DOHH2 (cell line): ENCODE results near the gene CADPS.

Experiments used
- H3F3A ChIP-seq: fragments of 200-600 bp; sonication (generic), shearing (Covaris generic); 2 replicates; pipeline ENCODE4 v1.6.0; 2016; ENCODE audit warnings: antibody characterized with exemption, mild to moderate bottlenecking; ENCODE audit not compliant: control insufficient read depth, insufficient read depth
- H3K27ac ChIP-seq: fragments of 200-600 bp; sonication (generic); 2 replicates; pipeline ENCODE4 v1.5.1; 2014; ENCODE audit warnings: low read depth, mild to moderate bottlenecking, low read length, moderate library complexity
- H3K27me3 ChIP-seq: fragments of 200-600 bp; sonication (generic); 2 replicates; pipeline ENCODE4 v1.6.1; 2014; ENCODE audit warnings: mild to moderate bottlenecking, low read length, mixed read lengths; ENCODE audit not compliant: control insufficient read depth
- H3K36me3 ChIP-seq: fragments of 200-600 bp; sonication (generic); 2 replicates; pipeline ENCODE4 v1.6.1; 2014; ENCODE audit warnings: mild to moderate bottlenecking, low read length, moderate library complexity, mixed read lengths; ENCODE audit not compliant: control insufficient read depth
- H3K4me1 ChIP-seq: fragments of 200-600 bp; sonication (generic); 2 replicates; pipeline ENCODE4 v1.6.1; 2014; ENCODE audit warnings: mild to moderate bottlenecking, low read length, mixed read lengths; ENCODE audit not compliant: control insufficient read depth
- H3K4me2 ChIP-seq: fragments of 200-600 bp; sonication (generic); 2 replicates; pipeline ENCODE4 v1.6.0; 2014; ENCODE audit warnings: mild to moderate bottlenecking, low read length, moderate library complexity
- H3K4me3 ChIP-seq: fragments of 200-600 bp; sonication (generic); 2 replicates; pipeline ENCODE4 v1.5.1; 2014; ENCODE audit warnings: mild to moderate bottlenecking, low read length, mixed read lengths
- H3K79me2 ChIP-seq: fragments of 200-600 bp; sonication (generic); 2 replicates; pipeline ENCODE4 v1.6.1; 2014; ENCODE audit warnings: mild to moderate bottlenecking, low read length, mixed read lengths; ENCODE audit not compliant: control insufficient read depth
- H3K9me2 ChIP-seq: fragments of 200-600 bp; sonication (generic); replicated peaks from 2 replicates; pipeline ENCODE4 v1.6.1; 2014; ENCODE audit warnings: mild to moderate bottlenecking, low read length, mixed read lengths; ENCODE audit not compliant: control insufficient read depth
- H3K9me3 ChIP-seq: fragments of 200-600 bp; sonication (generic); 2 replicates; pipeline ENCODE4 v1.6.1; 2014; ENCODE audit warnings: antibody characterized with exemption, low read length, mixed read lengths; ENCODE audit not compliant: control insufficient read depth, insufficient read depth
- H4K20me1 ChIP-seq: fragments of 200-600 bp; sonication (generic); 2 replicates; pipeline ENCODE4 v1.6.0; 2014; ENCODE audit warnings: low read depth, mild to moderate bottlenecking, antibody characterized with exemption, low read length, moderate library complexity; ENCODE audit not compliant: control insufficient read depth, insufficient read depth
- CTCF ChIP-seq: fragments of 200-600 bp; sonication (generic); IDR thresholded peaks from one replicate; pipeline ENCODE4 v1.5.1; 2014; ENCODE audit warnings: antibody characterized with exemption, mild to moderate bottlenecking, low read depth, low read length; ENCODE audit not compliant: poor library complexity, severe bottlenecking
- EZH2phosphoT487 ChIP-seq: fragments of 200-600 bp; sonication (generic); IDR thresholded peaks from 2 replicates; pipeline ENCODE4 v1.6.1; 2017; ENCODE audit warnings: borderline replicate concordance, mild to moderate bottlenecking, antibody characterized with exemption, low read length, moderate library complexity, mixed read lengths

Gene CADPS

GRCh38 chr3:62370112-62370857 is 504.9 kb downstream of the CADPS start:
- Histone ChIP-seq H3K9me2 (no peaks in the 10 kb centered on the region), H3K4me2 (no peak overlapping the region), H3K79me2 (no peaks in the 10 kb centered on the region), H3K4me3 (no peak overlapping the region), H3K36me3 (no peaks in the 10 kb centered on the region), H3K9me3 (no peaks in the 10 kb centered on the region; the same call in 1 of the 2 replicates), H3K27me3 (peaks cover 35% of the 10 kb centered on the region), H3K27ac (no peak overlapping the region), H3K4me1 (no peaks in the 10 kb centered on the region), H4K20me1 (no peaks in the 10 kb centered on the region), H3F3A (no peaks in the 10 kb centered on the region)
- TF ChIP-seq CTCF (no peak), EZH2phosphoT487 (no peak)

- no peaks in the 10 kb centered on the region for H3K36me3 ChIP-seq
- no peaks in the 10 kb centered on the region for H3K4me1 ChIP-seq
- TF ChIP-seq EZH2phosphoT487 (no peak), CTCF (no peak)
- no peak overlapping the region for H3K27ac ChIP-seq
- H3K9me3 ChIP-seq: no peaks in the 10 kb centered on the region; the same call in 1 of the 2 replicates
- no peaks in the 10 kb centered on the region for H3K79me2 ChIP-seq
- peaks cover 31% of the 10 kb centered on the region for H3K27me3 ChIP-seq
- no peak overlapping the region for H3K4me3 ChIP-seq
- H3F3A ChIP-seq: no peaks in the 10 kb centered on the region
- no peak overlapping the region for H3K4me2 ChIP-seq
- H3K9me2 ChIP-seq: no peaks in the 10 kb centered on the region
- no peaks in the 10 kb centered on the region for H4K20me1 ChIP-seq
These were observed 505.8 kb downstream of the CADPS start for GRCh38 chr3:62369476-62369743.

- no peaks in the 10 kb centered on the region for H3K36me3 ChIP-seq
- no peaks in the 10 kb centered on the region; the same call in 1 of the 2 replicates for H3K9me3 ChIP-seq
- H3K4me1 ChIP-seq: no peaks in the 10 kb centered on the region
- TF ChIP-seq EZH2phosphoT487 (no peak), CTCF (no peak)
- H4K20me1 ChIP-seq: no peaks in the 10 kb centered on the region
- no peak overlapping the region for H3K27ac ChIP-seq
- no peaks in the 10 kb centered on the region for H3K9me2 ChIP-seq
- no peak overlapping the region for H3K4me2 ChIP-seq
- no peak overlapping the region for H3K4me3 ChIP-seq
- no peaks in the 10 kb centered on the region for H3F3A ChIP-seq
- peaks cover 35% of the 10 kb centered on the region for H3K27me3 ChIP-seq
- H3K79me2 ChIP-seq: no peaks in the 10 kb centered on the region
These were observed 506.3 kb downstream of the CADPS start for GRCh38 chr3:62368705-62369475.
